HG03095 (cell line): ENCODE results near the gene LENG9.
"Not testable (repeated sequence)": the region's sequence is repeated elsewhere in the genome, so short reads cannot be mapped to it uniquely, and the experiment has no call there.

Source experiments
- ATAC-seq: cut with Tn5 transposase; IDR thresholded peaks from one replicate; pipeline ENCODE4 v1.9.1; 2021; ENCODE audit warnings: moderate library complexity; ENCODE audit not compliant: unreplicated experiment

Gene LENG9

DNA sequence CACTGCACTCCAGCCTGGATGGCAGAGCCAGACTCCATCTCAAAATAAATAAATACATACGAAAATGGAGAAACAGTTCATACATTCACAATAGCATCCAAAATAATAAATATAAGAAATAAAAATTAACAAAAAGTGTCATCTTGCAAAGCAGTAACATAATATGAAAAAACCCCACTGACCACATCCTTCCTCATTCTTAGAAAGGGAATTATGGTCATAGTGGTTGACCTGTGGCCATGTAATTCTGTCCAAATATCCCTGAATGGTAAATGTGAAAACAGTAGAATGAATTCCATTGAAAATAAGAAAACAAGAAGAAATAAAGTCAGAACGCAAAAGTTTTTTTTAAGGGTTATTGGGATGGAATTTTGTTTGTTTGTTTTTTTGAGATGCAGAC, 16.5 kb upstream of the LENG9 start:
- ATAC-seq: no peak

DNA sequence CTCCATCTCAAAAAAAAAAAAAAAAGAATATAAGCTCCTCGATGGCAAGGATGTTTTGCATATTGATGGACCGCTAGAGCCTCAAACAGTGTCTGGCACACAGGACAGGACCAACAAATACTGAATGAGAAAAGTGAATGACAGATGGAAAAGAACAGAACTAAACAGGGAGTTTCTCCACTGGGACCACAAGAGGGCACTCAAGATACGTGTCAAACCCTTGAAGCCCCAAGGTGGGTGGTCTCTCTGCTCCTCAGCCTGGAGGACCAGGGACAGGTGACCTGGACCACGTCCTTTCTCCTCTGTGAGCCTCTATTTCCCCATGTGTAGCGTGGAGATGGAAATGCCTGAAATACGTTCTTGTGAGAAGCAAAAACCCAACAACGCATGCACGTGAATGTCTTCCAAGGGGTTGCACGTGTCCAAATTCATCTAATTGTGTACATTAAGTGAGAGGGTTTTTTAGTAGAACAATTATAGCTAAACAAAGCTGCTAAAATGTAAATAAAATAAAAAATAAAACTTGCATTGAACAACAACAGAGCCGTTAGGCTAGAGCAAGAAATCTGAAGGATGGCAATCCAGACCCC, 15.2 kb upstream of the LENG9 start:
- no peak for ATAC-seq

DNA sequence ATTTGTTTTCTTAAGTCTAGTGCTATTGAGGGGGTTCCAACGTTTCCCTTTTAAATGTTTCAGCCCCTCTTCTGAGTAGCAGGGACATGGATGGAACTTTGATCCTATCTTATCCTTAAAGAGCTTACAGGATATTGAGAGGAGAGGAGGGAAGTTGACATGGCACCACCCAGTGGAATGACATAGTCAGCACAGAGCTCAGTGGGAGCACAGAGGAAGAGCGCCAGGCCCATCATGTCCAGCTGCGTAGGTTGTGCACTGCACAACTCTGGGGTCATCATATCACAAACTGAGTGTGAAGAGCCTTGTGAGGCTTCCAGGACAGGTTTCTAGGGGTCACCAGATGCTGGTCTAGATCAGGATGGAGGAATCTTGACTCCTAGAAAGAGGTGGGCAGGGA, 14.1 kb upstream of the LENG9 start:
- ATAC-seq: no peak

DNA sequence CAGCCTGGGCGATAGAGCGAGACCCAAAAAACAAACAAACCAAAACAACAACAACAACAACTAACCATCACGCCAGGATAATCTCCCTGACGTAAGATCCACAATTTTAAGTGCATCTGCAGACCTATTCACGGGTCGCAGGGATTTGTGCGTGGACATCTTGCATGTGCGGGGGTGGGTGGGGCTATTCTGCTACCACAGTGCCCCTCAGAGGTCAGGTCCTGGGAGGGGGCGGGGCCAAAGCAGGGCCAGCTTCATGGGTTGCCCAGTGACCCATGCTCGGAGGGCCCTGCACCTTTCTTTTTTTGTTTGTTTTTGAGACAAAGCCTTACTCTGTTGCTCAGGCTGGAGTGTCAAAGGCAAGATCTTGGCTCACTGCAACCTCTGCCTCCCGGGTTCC, 12.1 kb upstream of the LENG9 start:
- ATAC-seq: no peak

DNA sequence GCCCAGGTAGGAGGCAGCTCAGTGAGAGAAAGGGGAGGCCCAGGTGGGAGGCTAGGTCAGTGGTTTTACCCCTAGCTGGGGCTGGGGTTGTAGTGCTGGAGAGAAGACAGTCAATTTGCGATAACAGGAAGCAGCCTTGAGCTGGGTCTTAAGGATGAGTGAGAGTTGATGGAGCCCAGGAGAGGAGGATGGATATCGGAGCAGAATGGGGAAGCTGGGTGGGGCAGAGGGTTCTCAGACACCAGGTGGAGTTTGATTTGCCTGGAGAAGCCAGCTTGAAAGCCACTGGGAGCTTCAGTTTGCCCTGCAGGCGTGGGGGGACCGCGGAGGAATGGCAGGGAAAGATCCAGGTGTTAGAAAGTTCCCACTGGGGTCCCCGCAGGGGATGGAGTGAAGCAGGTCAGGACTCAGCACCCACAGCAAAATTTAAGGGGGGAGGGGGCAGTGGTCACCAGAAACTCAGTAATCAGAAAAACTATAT, 10.4 kb upstream of the LENG9 start:
- ATAC-seq: no peak

DNA sequence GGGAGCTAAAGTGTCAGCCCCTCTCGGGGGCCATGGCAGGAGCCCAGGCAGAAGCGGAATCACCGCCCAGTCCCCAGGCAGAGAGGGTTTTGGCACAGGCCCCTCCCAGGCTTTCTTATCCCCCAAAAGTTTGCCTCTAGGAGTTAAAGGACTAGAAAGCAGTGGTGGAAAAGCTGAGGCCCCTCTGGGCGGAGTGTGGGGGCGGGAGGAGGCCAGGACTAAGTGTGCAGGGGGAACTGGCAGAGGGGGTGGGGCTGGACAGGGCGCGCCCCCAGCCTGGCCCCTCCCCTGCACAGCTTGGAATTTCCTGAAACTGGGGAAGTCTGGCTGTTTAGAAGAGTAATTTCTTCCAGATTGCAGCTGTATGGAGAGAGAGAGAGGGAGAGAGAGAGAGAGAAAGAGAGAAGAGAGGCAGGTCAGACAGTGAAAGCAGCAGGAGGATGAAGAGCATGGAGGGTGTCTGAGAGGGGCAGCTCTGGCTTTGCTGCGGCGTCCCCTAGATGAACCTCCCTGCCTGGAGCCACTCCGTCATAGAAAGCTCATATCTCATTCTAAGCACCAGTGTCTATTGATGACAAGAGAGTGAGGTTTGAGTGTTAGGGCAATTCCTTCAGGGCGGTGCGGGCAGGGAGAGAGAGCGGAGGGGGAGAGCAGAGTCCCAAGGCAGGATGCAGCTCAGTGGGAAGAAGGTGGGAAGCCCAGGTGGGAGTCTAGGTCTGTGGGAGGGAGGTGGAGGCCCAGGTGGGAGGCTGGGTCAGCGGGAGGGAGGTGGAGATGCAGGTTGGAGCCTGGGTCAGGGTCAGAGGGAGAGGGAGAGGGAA, 9.7 kb upstream of the LENG9 start, which contains the start of gene CDC42EP5:
Gene CDC42EP5, minus strand, starts transcription at position 226 of the 821 bp plus-strand sequence. CDS start 7,749 bp downstream, outside the sequence.
- ATAC-seq: no peak

DNA sequence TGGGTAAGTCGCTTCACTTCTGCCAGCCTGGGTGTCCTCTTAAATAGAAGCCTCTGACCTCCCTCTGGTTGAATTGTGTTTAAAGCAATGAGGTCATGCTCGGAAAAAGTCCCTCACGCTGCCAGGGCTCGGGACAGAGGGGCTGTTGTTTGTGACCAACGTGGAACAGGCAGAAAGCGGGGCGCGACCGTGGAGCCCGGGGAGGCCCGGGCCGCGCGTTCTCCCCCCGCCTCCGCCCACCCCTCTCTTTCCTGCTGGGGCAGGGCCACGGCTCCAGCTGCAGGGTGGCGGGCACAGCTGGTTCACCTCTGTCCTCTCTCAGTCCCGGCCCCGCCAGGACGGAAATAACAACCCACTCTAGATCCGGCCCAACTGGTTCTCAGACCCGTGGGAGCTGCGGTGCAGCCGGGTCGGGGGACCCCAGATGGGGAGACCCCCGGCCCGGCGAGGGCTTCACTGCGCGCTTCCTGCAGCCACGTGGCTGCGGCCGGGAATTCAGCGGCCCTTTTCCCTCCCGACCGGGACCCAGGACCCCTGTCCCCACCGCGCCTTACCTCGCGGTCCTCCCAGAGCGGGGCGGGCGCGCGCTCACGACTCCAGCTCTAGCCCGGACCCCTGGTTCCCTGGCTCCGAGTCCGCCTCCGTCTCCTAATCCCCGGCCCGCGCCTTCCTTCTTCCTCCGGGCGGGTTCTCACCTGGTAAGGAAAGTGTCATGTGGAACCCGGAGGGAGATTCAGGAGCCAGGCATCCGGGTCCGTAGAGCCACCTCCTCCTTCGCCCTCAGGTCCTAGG, 7.6 kb upstream of the LENG9 start:
- ATAC-seq: no peak

DNA sequence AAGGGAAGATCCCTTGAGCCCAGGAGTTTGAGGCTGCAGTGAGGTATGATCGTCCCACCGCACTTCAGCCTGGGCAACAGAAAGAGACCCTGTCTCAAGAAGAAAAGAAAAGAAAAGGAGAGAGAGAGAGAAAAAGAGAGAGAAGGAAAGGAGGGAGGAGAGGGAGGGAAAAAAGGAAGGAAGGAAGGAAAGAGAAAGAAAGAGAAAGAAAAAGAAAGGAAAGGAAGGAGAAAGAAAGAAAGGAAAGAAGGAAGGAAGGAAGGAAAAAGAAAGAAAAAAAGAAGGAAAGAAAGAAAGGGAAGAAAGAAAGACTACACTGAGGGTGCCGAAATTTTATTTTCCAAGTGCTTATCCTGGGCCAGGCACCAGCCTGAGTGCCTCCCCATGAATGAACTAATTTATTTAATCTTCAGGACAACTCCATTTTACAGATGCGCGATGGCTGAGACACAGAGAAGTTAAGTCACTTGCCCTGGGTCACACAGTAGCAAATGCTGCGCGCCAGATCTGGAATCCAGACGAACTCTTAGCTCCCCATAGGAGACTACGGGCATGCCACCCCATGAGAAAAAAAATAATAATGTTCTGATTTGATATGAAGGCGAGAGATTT, 6.8 kb upstream of the LENG9 start:
- no peak for ATAC-seq

DNA sequence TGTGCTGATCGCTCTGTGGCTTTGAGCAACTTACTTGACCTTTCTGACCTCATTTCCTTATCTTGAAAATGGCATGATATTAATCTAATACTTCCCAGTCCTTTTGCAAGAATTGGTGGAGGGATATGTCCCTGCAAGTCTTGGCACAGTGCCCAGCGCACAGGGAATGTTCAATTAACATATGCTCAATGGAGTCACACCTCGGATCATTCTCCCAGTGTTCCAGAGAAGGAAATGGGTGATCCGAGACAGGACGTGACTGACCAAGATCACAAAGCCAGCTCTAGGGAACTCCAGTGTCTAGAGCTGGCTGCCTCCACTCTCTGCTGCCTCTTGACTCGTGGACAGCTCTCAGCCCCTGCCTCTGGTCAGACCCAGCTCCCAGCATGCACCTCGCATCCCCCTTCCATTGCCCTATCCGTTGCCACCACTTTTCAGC, 5.9 kb upstream of the LENG9 start:
- no peak for ATAC-seq

DNA sequence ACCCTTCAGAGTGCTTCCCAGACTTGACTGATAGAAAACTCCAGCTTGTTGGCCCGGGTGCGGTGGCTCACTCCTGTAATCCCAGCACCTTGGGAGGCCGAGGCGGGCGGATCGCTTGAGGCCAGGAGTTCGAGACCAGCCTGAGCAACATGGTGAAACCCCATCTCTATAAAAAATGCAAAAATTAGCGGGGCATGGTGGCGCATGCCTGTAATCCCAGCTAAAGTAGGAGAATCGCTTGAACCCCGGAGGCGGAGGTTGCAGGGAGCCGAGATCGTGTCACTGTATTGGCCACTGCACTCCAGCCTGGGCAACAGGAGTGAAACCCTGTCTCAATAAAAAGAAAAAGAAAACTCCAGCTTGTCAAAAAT, 2.5 kb upstream of the LENG9 start:
- ATAC-seq: not testable (repeated sequence)

DNA sequence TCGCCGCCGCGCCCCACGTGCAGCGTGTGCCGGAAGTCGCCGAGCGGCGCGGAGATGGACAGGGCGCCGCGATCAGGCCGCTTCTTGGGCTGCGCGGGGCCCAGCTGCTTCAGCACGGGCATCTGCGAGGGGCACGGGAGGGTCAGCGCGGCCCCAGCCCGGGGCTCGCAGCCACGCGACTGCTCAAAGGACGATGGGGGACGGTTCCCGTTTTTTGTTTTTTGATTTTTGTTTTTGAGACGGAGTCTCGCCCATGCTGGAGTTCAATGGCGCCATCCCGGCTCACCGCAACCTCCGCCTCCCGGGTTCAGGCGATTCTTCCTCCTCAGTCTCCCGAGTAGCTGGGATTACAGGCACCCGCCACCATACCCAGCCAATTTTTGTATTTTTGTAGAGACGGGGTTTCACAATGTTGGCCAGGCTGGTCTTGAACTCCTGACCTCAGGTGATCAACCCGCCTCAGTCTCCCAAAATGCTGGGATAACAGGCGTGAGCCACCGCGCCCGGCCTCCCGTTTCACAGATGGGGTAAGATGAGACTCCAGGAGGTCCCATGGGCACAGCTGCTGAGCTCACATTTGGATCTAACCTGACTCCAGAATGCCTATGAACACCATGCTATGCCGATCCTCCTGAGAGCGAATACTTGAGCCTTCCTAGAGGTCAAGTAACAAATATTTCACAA, 2.0 kb upstream of the LENG9 start:
- ATAC-seq: no peak

DNA sequence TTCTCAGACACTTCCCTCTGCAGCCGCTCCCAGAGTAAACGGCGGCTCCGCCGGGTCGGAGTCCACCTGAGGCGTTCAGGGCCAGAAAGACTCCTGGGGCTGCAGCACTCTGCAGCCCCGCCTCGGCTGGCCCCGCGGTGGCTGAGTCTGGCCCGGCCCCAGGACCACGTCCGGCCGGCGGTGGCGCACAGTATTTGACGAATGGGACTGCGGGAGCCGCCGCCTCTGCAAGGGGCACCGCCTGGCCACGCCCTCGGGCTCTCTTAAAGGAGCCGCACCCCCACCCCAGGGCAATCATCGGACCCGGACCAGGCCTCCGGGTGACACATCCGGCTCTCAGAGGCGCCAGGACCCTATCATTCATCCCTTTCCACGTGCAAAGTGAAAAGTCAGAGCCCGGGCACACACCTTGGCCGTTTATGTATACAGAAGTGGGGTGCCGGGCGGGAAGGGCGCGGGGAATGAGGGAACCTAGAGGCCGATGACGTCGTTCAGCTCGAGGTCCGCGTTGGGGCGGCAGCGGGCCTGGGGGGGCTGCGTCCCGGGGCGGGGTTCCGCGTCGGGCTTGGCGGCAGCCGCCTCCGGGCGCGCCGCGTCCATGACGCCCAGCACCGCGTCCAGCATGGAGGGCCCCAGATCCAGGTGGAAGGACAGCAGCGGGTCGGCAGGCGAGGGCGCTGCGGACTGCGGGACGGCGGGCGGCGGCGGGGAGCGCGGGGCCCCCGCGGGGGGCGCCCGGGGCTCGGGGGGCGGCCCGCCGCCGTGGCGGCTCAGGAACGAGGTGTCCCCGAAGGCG, 1.2 kb upstream of the LENG9 start:
- peak; percentile 41 for ATAC-seq

DNA sequence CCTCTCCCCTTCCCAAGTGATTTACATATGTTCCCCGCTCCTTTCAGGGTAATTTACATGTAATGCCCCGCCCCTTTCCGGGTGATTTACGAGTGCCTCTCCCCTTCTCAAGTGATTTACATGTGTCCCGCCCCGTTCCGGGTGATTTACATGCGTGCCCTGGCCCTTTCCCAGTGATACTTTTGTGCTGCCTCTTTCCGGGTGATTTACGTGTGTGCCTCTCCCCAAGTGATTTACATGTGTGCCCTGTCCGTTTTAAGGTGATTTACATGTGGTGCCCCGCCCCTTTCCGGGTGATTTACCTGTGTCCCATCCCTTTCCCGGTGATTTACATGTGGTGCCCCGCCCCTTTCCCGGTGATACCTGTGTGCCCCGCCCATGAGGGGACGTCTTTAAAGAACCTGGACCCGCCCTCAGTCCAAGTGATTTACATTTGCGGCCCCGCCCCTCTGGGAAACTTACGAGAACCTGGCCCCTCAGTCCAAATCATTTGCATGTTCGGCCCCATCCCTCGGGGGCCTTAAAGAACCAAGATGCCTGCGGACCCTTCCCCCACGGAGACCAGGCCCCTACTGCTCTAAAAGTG, 559 bp upstream of the LENG9 start:
- peak; percentile 36 for ATAC-seq

DNA sequence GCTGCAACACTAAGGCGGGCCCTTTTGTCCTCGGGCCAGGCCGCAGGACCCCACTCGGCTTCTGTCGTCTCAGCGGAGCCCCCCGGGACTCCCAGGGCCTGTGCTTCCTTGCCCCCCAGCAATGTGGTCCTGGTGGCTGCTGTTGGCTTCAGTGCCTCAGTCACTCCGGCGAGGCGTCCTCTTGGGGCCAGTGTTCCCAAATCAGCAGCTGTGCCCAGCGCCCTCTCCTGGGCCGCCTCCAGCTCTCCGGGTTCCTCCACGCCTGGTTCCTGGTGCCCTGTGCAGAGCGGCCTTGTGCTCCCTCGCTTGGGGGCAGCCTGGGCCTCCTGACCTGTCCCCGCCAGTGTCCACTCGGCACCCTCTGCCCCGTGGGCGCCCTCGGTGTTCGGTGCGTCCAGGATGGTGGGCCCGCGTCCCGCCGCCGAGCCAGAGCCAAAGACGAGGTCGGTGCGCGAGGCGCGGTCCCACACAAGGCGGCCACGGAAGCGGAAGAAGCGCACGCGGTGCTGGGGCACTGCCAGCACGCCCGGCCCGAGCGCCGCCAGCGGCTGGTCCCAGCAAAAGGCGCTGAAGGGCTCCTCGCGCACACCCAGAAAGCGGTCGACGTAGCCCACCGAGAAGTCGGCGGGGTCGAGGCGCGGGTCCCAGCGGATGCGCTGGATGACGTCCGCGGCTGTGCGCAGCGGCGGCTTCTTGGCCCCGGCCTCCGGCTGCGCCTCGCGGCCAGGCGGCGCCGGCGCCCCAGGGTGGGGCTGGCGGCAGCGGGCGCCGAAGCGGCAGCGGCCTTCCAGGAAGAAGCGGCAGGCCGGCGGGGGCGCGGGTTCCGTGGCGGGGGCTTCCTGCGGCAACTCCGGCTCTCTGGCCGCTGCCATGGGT, 685 bp downstream of the LENG9 start:
- ATAC-seq: no peak

DNA sequence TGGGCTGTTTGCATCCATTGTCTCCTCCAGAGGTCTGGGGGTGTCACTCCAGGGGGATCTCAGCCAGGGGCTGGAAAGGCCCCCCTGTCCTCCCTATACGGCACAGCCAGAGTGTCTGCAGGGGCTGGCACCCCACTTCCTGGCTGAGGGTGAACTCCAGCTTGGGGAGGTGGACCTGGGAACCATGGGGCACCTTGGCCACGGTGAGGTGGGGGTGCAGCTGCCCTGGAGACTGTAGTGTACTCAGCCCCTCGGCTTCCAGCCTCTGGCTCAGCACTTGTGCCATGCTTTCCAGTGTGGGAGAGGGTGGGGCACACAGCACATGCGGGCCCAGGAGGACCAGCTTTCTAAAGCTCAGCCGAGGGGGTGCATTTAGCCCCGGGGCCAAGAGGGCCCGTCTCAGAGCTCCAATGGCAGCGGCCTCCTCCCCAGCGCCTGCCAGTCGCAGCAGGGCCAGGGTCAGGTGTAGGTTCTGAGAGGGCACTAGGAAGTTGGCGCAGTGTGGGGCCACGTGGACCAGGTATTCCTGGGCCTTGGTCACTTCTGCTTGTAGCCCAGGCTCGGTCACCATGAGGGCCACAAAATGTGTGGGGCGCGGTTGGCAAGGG, 1.4 kb downstream of the LENG9 start:
- no peak for ATAC-seq

DNA sequence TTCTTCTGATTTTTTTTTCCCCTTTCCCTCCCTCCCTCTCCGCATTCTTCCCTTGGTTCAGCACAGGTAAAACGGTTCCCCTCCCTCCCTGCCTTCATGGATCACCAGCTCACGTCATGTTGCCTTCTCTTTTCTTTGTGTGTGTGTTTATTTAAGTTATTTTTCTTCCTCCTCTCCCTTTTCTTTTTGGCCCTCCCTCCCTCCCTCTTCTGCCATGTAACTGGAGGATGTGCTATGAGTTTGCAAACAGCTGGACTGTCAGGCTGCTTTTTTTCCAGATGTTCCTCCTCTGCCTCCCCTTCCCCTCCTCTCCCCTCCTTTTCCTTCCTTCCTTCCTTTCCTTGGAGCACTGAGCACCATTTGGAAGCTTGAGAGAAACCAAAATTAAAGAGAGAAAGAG, 2.0 kb downstream of the LENG9 start:
- ATAC-seq: no peak

DNA sequence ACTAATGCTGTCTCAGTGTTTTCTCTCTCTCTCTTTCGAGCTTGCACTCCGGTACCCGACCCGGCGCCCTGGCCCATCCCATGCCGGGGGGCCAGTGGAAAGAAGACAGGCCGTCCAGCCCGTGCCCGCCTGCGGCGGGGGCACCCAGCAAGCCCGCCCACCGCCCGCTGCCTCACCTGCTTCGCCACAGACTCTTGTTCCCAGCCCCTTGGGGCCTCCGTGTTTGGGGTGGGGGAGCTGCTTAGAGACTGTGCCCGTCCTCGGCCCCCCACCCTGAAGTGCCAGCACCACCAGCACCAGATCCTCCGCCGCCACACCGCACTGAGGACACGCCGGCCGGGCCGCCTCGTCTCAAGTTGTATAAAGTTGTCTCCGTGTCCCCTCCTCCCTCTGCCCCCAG, 2.4 kb downstream of the LENG9 start:
- no peak for ATAC-seq
